H1 (cell line): ENCODE results near the gene TRABD2A.

ENCODE experiments used
- EP300 ChIP-seq, 2 experiments: IDR thresholded peaks; 1 replicate in 1 of 2; 2 replicates in 1 of 2; pipeline ENCODE4 v1.6.1; 2011 to 2012; ENCODE audit warnings: low read depth in 2 of 2, low read length in 2 of 2, mild to moderate bottlenecking in 2 of 2, borderline replicate concordance in 1 of 2, inconsistent platforms in 1 of 2, moderate library complexity in 1 of 2
- TF ChIP-seq, protein P1 (sequence below), 3 experiments: IDR thresholded peaks; 1 replicate in 2 of 3; 2 replicates in 1 of 3; pipeline versions ENCODE4 v1.5.1 to v1.6.1; 2011; ENCODE audit warnings: low read length in 3 of 3, mild to moderate bottlenecking in 3 of 3, inconsistent platforms in 2 of 3, low read depth in 1 of 3, moderate library complexity in 1 of 3; ENCODE audit not compliant: insufficient read depth in 1 of 3; ENCODE audit errors: control extremely low read depth in 1 of 3

DNA sequence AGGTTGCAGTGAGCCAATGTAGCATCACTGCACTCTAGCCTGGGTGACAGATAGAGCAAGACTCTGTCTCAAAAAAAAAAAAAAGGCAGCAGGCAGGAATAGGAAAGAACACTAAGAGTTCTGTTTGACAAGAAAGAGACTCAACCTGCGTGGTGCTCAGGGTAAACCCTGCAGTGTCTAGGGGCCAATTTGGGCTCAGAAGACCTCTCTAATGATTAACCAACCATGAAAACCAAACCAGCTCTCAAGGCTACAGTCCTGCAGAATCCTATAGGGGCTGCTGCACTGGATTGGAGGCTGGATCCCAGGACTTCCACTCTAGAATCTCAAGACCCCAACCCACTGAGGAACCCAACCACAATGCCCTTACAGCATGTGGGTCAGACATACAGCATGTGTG, 2.4 kb downstream of the TRABD2A start:
- no peak for TF ChIP-seq EP300 (IDR thresholded peaks at IDR 0.05; ENCODE audit: borderline replicate concordance in 1 of 2, low read depth in 2 of 2, low read length in 2 of 2)
- TF ChIP-seq, protein P1, sequence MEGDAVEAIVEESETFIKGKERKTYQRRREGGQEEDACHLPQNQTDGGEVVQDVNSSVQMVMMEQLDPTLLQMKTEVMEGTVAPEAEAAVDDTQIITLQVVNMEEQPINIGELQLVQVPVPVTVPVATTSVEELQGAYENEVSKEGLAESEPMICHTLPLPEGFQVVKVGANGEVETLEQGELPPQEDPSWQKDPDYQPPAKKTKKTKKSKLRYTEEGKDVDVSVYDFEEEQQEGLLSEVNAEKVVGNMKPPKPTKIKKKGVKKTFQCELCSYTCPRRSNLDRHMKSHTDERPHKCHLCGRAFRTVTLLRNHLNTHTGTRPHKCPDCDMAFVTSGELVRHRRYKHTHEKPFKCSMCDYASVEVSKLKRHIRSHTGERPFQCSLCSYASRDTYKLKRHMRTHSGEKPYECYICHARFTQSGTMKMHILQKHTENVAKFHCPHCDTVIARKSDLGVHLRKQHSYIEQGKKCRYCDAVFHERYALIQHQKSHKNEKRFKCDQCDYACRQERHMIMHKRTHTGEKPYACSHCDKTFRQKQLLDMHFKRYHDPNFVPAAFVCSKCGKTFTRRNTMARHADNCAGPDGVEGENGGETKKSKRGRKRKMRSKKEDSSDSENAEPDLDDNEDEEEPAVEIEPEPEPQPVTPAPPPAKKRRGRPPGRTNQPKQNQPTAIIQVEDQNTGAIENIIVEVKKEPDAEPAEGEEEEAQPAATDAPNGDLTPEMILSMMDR (IDR thresholded peaks at IDR 0.05; ENCODE audit: control extremely low read depth in 1 of 3, insufficient read depth in 1 of 3, low read depth in 1 of 3, low read length in 3 of 3), result no peak
